Choroid plexus epithelial cell (primary cell): Measurements from ENCODE around the gene KCNB1.

ENCODE experiments used
- DNase-seq: peaks from one replicate; pipeline ENCODE4 v3.0.0-alpha.2; 2010; ENCODE audit warnings: low read depth
- H3K4me3 ChIP-seq: 2 replicates; pipeline ENCODE4 v1.5.1; 2011; ENCODE audit warnings: low read depth, mild to moderate bottlenecking, control low read depth, low read length, moderate library complexity
- TF ChIP-seq, protein P1 (sequence below): conservative IDR thresholded peaks from 2 replicates; pipeline ENCODE4 v1.5.1; 2011; ENCODE audit warnings: low read depth, mild to moderate bottlenecking, control low read depth, inconsistent platforms, low read length, moderate library complexity

Gene KCNB1

DNA sequence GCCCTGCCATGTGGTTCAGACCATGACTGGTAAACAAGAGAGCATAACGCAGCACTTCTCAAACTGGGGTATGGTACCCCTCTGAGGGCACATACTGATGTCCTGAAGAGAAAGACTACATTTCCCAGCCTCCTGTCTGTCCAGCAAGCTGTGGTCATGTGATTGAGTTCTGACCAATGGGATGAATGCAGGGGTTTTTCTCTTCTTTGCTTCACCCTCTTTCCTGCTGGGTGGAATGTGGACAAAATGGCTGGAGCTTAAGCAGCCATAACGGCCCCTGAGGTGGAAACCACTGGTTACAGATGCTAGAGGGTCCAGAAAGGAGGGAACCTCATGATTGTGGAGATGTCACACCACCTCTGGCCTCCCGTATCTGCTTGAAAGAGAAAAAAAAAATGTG, 19.4 kb upstream of the KCNB1 start:
- H3K4me3 ChIP-seq, result no peak overlapping the region
- DNase-seq, result peak; percentile 48
- TF ChIP-seq, protein P1, sequence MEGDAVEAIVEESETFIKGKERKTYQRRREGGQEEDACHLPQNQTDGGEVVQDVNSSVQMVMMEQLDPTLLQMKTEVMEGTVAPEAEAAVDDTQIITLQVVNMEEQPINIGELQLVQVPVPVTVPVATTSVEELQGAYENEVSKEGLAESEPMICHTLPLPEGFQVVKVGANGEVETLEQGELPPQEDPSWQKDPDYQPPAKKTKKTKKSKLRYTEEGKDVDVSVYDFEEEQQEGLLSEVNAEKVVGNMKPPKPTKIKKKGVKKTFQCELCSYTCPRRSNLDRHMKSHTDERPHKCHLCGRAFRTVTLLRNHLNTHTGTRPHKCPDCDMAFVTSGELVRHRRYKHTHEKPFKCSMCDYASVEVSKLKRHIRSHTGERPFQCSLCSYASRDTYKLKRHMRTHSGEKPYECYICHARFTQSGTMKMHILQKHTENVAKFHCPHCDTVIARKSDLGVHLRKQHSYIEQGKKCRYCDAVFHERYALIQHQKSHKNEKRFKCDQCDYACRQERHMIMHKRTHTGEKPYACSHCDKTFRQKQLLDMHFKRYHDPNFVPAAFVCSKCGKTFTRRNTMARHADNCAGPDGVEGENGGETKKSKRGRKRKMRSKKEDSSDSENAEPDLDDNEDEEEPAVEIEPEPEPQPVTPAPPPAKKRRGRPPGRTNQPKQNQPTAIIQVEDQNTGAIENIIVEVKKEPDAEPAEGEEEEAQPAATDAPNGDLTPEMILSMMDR, result no peak

DNA sequence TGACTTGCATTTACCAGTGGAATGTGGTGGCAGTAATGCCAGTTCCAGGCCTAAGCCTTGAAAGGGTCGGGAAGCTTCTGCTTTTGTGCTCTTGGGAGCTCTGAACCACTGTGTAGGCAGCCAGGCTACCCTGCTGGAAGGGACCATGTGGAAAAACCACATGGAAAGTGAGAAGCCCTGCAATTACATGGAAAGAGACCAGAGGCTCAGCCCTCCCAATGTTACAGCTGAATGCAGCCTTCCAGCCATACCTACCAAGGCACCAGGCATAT, 14.9 kb upstream of the KCNB1 start:
- H3K4me3 ChIP-seq, result no peak overlapping the region
- no peak for DNase-seq
- TF ChIP-seq, protein P1, result no peak

DNA sequence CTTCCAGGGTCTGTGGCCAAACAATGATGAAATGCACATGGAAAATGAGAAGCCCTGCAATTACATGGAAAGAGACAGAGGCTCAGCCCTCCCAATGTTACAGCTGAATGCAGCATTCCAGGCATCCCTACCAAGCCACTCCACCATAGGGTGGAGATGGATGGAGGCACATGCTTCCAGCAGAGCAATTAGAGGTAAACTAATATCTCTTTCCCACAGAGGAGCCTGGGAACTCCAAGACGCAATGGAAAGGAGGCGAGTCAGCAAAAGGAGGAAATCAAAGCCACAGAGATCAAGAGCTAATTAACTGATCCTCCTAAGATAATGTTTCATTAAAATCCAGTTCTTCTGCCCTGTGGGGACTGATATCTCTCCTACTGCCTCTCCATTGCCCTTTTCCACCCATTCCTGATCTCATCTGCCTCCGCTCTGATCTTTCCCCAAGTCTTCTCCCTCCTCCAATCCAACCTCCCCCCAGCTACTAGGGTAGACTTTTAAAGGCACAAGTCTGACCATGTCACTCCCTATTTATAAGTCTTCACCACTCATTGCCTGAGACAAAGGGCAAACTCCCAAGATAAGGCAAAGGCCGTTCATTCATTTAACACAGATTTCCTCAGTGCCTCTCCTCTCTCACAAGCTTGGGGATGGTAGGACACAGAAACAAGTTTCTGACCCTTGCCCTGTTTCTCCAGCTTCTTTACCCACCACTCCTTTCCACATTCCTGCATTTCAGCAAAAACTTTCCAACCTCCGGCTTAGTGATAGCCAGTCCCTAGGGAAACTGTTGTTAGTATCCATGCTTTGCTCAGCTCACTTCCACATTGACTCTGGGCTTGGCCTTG, 14.3 kb upstream of the KCNB1 start:
- DNase-seq, result no peak
- H3K4me3 ChIP-seq, result no peak overlapping the region
- TF ChIP-seq, protein P1, result no peak

DNA sequence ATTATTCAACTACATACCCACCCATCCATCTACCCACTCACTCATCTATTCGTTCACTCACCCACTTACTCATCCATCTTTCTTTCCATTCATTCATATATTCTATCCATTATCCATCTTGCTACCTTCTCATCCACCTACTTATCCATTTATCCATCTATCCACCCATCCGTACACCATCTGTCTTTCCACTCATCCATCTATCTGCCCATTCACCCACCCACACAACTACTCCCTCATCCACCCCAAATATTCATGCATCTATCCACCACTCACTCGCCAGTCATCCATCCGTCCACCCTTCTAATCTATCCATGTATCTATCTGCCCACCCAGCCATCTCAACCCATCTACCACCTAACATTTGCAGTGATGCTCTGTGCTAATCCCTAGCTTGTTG, 13.6 kb upstream of the KCNB1 start:
- TF ChIP-seq, protein P1, result no peak
- DNase-seq, result no peak
- no peak overlapping the region for H3K4me3 ChIP-seq

DNA sequence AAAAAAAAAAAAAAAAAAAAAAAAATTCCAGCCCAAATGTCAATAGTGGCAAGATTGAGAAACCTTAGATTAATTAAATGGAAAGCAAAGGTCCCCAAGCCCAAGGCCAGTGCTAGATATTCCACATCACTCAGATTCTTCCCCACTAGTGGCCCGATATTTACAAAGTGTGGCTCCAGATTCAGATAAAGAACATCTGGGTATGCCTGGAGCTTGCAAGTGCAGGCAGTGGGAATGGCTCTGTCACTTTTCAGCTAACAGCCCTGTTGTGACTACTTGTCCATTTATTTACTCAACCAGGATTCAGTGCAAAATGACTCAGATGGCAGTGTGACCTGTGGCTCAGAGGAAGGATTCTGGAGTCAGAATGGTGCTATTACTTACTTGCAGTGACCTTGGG, 8.2 kb upstream of the KCNB1 start:
- TF ChIP-seq, protein P1, result no peak
- no peak overlapping the region for H3K4me3 ChIP-seq
- no peak for DNase-seq

DNA sequence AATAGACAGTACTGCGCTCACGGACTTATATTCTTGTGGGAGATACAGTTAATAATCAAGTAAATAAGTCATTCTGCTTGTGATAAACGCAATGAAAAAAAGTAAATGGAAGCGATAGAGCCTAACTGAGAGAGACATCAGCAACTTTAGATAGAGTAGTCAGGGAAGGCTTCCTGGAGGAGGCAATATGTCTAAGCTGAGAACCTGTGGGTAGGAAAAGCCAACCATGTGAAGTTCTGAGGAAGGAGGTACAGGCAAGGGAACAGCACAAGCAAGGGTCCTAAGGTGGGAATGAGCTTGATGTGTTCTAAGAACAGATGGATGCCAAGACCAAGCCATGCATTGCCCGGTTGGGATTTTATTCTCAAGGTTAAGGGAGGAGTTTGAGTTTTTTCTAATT, 7.2 kb upstream of the KCNB1 start:
- no peak overlapping the region for H3K4me3 ChIP-seq
- no peak for DNase-seq
- TF ChIP-seq, protein P1, result no peak

DNA sequence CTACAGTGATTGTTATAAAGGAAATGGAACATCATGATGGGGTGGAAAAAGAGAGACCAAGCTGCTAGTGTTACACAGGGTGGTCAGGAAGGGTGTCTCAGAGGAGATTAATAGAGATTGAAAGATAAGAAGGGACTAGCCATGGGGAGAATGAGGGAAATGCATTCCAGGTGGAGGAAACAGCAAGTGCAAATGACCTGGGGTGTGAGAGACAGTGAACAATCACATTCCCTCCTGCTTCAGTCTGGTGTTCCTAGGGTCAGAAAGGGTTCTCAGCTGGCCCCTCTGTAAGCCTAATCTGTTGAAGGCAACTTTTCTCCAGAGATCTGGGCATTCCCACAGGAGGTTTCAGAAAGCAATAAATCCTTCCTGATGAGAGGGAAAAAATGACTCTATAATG, 3.6 kb upstream of the KCNB1 start:
- H3K4me3 ChIP-seq, result no peak overlapping the region
- no peak for DNase-seq
- TF ChIP-seq, protein P1, result no peak
